WTC11 (cell line): ENCODE data around the gene PARP3. TPM values are rescaled to one million over a fixed set of nuclear protein-coding genes. Genes with fewer than 3 reads are reported as not detected.

ENCODE experiments used
- ATAC-seq: fragments of 200-7000 bp; cut with Tn5 transposase; 2 replicates; pipeline ENCODE4 v1.10.0; 2021; ENCODE audit warnings: mild to moderate bottlenecking, moderate library complexity
- CTCF ChIA-PET: fragments of 300-600 bp; sonication (Branson Sonifier 250); formaldehyde crosslinking; loops from one replicate; lab custom pipeline; 2021; ENCODE audit warnings: antibody characterized with exemption; lab: Charles Lee
- POLR2A ChIA-PET: fragments of 350-600 bp; sonication (Branson Sonifier 250); formaldehyde crosslinking; loops from one replicate; lab custom pipeline; 2021; ENCODE audit warnings: antibody characterized with exemption; lab: Charles Lee
- DNase-seq: peaks from one replicate; pipeline ENCODE4 v3.0.0; 2021; ENCODE audit warnings: low spot score
- H3K27ac Mint-ChIP-seq: 2 replicates; pipeline ENCODE4 v1.8.0; 2021; ENCODE audit warnings: mixed read lengths
- H3K27me3 Mint-ChIP-seq: 2 replicates; pipeline ENCODE4 v1.8.0; 2021; ENCODE audit warnings: low read depth, mild to moderate bottlenecking, moderate library complexity, mixed read lengths
- H3K36me3 Mint-ChIP-seq: 2 replicates; pipeline ENCODE4 v1.8.0; 2021; ENCODE audit warnings: mixed read lengths
- H3K4me1 Mint-ChIP-seq: 2 replicates; pipeline ENCODE4 v1.8.0; 2022; ENCODE audit warnings: mixed read lengths
- H3K4me3 Mint-ChIP-seq: 2 replicates; pipeline ENCODE4 v1.8.0; 2021; ENCODE audit warnings: mild to moderate bottlenecking, moderate library complexity, mixed read lengths
- H3K9me3 Mint-ChIP-seq: 2 replicates; pipeline ENCODE4 v1.8.0; 2021; ENCODE audit warnings: mixed read lengths
- ATF1 ChIP-seq: sonication (generic); formaldehyde crosslinking; IDR thresholded peaks from 2 replicates; pipeline ENCODE4 v1.8.1; 2023; ENCODE audit warnings: mild to moderate bottlenecking, moderate library complexity, missing genetic modification reagents
- E2F4 ChIP-seq: sonication (generic); formaldehyde crosslinking; IDR thresholded peaks from 2 replicates; pipeline ENCODE4 v1.8.1; 2022; ENCODE audit warnings: low read depth, mild to moderate bottlenecking, moderate library complexity, missing genetic modification reagents, borderline replicate concordance
- E2F5 ChIP-seq: sonication (generic); formaldehyde crosslinking; IDR thresholded peaks from 2 replicates; pipeline ENCODE4 v1.8.1; 2022; ENCODE audit warnings: mild to moderate bottlenecking, moderate library complexity, missing genetic modification reagents
- ELF4 ChIP-seq: sonication (generic); formaldehyde crosslinking; IDR thresholded peaks from 2 replicates; pipeline ENCODE4 v1.8.1; 2022; ENCODE audit warnings: low read depth, mild to moderate bottlenecking, moderate library complexity, missing genetic modification reagents
- ERG ChIP-seq: fragments of 250-450 bp; sonication (Bioruptor Pico); IDR thresholded peaks from 2 replicates; pipeline ENCODE4 v1.8.0; 2021; ENCODE audit warnings: mild to moderate bottlenecking
- FOXP1 ChIP-seq: sonication (generic); formaldehyde crosslinking; IDR thresholded peaks from 2 replicates; pipeline ENCODE4 v1.8.0; 2022; ENCODE audit warnings: missing genetic modification reagents, mild to moderate bottlenecking, moderate library complexity, borderline replicate concordance
- GRHL2 ChIP-seq: fragments of 250-450 bp; sonication (Bioruptor Pico); IDR thresholded peaks from 2 replicates; pipeline ENCODE4 v1.8.0; 2022; ENCODE audit warnings: mild to moderate bottlenecking, moderate library complexity; ENCODE audit not compliant: insufficient replicate concordance, severe bottlenecking
- JUN ChIP-seq: sonication (generic); formaldehyde crosslinking; IDR thresholded peaks from 2 replicates; pipeline ENCODE4 v1.8.0; 2023; ENCODE audit warnings: mild to moderate bottlenecking, missing genetic modification reagents
- MLX ChIP-seq: sonication (generic); formaldehyde crosslinking; IDR thresholded peaks from 2 replicates; pipeline ENCODE4 v1.8.1; 2023; ENCODE audit warnings: mild to moderate bottlenecking, missing genetic modification reagents, moderate library complexity
- MXD4 ChIP-seq: fragments of 250-450 bp; sonication (Bioruptor Pico); IDR thresholded peaks from 2 replicates; pipeline ENCODE4 v1.8.0; 2021; ENCODE audit warnings: mild to moderate bottlenecking, moderate library complexity, borderline replicate concordance
- NFYB ChIP-seq: sonication (generic); formaldehyde crosslinking; conservative IDR thresholded peaks from 2 replicates; pipeline ENCODE4 v1.8.0; 2022; ENCODE audit warnings: low read depth, missing genetic modification reagents
- NR2C2 ChIP-seq: sonication (generic); formaldehyde crosslinking; IDR thresholded peaks from 2 replicates; pipeline ENCODE4 v1.8.0; 2022; ENCODE audit warnings: mild to moderate bottlenecking, missing genetic modification reagents
- NR3C1 ChIP-seq: sonication (generic); formaldehyde crosslinking; conservative IDR thresholded peaks from 2 replicates; pipeline ENCODE4 v1.8.1; 2023; ENCODE audit warnings: low read depth, mild to moderate bottlenecking, missing genetic modification reagents
- PRRX2 ChIP-seq: fragments of 250-450 bp; sonication (Bioruptor Pico); IDR thresholded peaks from 2 replicates; pipeline ENCODE4 v1.8.0; 2021; ENCODE audit warnings: mild to moderate bottlenecking
- RORB ChIP-seq: fragments of 250-450 bp; sonication (Bioruptor Pico); IDR thresholded peaks from 2 replicates; pipeline ENCODE4 v1.9.0; 2021; ENCODE audit warnings: mild to moderate bottlenecking
- SMAD3 ChIP-seq: sonication (generic); formaldehyde crosslinking; IDR thresholded peaks from 2 replicates; pipeline ENCODE4 v1.8.0; 2022; ENCODE audit warnings: missing genetic modification reagents, mild to moderate bottlenecking, borderline replicate concordance
- SMAD4 ChIP-seq: sonication (generic); formaldehyde crosslinking; IDR thresholded peaks from 2 replicates; pipeline ENCODE4 v1.8.0; 2022; ENCODE audit warnings: mild to moderate bottlenecking, missing genetic modification reagents
- STAT6 ChIP-seq: sonication (generic); formaldehyde crosslinking; conservative IDR thresholded peaks from 2 replicates; pipeline ENCODE4 v1.8.1; 2023; ENCODE audit warnings: mild to moderate bottlenecking, low read depth, missing genetic modification reagents, moderate library complexity
- TCF7 ChIP-seq: sonication (generic); formaldehyde crosslinking; IDR thresholded peaks from 2 replicates; pipeline ENCODE4 v1.8.0; 2022; ENCODE audit warnings: mild to moderate bottlenecking, low read depth, missing genetic modification reagents, moderate library complexity
- USF1 ChIP-seq: sonication (generic); formaldehyde crosslinking; IDR thresholded peaks from 2 replicates; pipeline ENCODE4 v1.8.0; 2022; ENCODE audit warnings: mild to moderate bottlenecking, missing genetic modification reagents
- ZMAT4 ChIP-seq: fragments of 250-450 bp; sonication (Bioruptor Pico); IDR thresholded peaks from 2 replicates; pipeline ENCODE4 v1.9.0; 2021; ENCODE audit warnings: mild to moderate bottlenecking
- ZNF138 ChIP-seq: sonication (generic); formaldehyde crosslinking; conservative IDR thresholded peaks from 2 replicates; pipeline ENCODE4 v1.8.1; 2022; ENCODE audit warnings: mild to moderate bottlenecking, moderate library complexity, missing genetic modification reagents
- ZNF263 ChIP-seq: sonication (generic); formaldehyde crosslinking; IDR thresholded peaks from 2 replicates; pipeline ENCODE4 v1.8.1; 2022; ENCODE audit warnings: low read depth, mild to moderate bottlenecking, moderate library complexity, missing genetic modification reagents
- ZNF416 ChIP-seq: fragments of 250-450 bp; sonication (Bioruptor Pico); IDR thresholded peaks from 2 replicates; pipeline ENCODE4 v1.9.0; 2021; ENCODE audit warnings: mild to moderate bottlenecking, inconsistent platforms
- ZSCAN18 ChIP-seq: fragments of 250-450 bp; sonication (Bioruptor Pico); IDR thresholded peaks from 2 replicates; pipeline ENCODE4 v2.1.2; 2022; ENCODE audit warnings: mild to moderate bottlenecking, moderate library complexity
- total RNA-seq: library from RNA; stranded (reverse); gene quantifications from 3 replicates; pipeline ENCODE4 v1.2.3, GENCODE V29; 2021

The PARP3 gene
- total RNA-seq, 1 experiment from 2014 or later, result 2.9 TPM

- Mint-ChIP-seq H3K4me1 (peaks cover 50% of the 10 kb centered on the region), H3K4me3 (peak overlapping the region; percentile 73), H3K27ac (no peak overlapping the region), H3K36me3 (no peaks in the 10 kb centered on the region), H3K9me3 (no peaks in the 10 kb centered on the region), H3K27me3 (peaks cover 23% of the 10 kb centered on the region)
- TF ChIP-seq ERG (CRISPR knock-in tag) (no peak), TCF7 (CRISPR knock-in tag) (no peak), ATF1 (CRISPR knock-in tag) (no peak), ZMAT4 (CRISPR knock-in tag) (no peak), RORB (CRISPR knock-in tag) (no peak), E2F5 (CRISPR knock-in tag) (no peak), NFYB (no peak), JUN (CRISPR knock-in tag) (no peak), FOXP1 (CRISPR knock-in tag) (no peak)
- DNase-seq (no peak), ATAC-seq (no peak)
- ChIA-PET CTCF (interaction anchor here (1.1 to 6.5 kb wide), 4 partner anchors 9 to 24 kb away, joined by 8 to 60 read pairs (median 42); partner anchors contain the start of genes ABHD14A, ABHD14B, ACY1 and PARP3), POLR2A (interaction anchor here (1.1 to 1.6 kb wide), 4 partner anchors 8 to 30 kb away, joined by 3 to 6 read pairs (median 4); partner anchors contain the start of genes ABHD14B and ACY1)
Measured at GRCh38 chr3:51966016-51966415, 23.9 kb downstream of the PARP3 start.

GRCh38 chr3:51966486-51966885 is 24.3 kb downstream of the PARP3 start:
- no peaks in the 10 kb centered on the region for H3K36me3 Mint-ChIP-seq
- peaks cover 49% of the 10 kb centered on the region for H3K4me1 Mint-ChIP-seq
- peak overlapping the region; percentile 73 for H3K4me3 Mint-ChIP-seq
- POLR2A ChIA-PET, result interaction anchor here (1.1 to 1.5 kb wide), 2 partner anchors 25 to 30 kb away, joined by 4 to 5 read pairs; no protein-coding TSS in a partner anchor
- peaks cover 23% of the 10 kb centered on the region for H3K27me3 Mint-ChIP-seq
- CTCF ChIA-PET, result interaction anchor here (1.1 to 6.5 kb wide), 5 partner anchors 8 to 79 kb away, joined by 4 to 60 read pairs (median 41); partner anchors contain the start of genes ABHD14A, ABHD14B, ACY1 and PARP3
- ATAC-seq (no peak), DNase-seq (no peak)
- no peaks in the 10 kb centered on the region for H3K9me3 Mint-ChIP-seq
- H3K27ac Mint-ChIP-seq, result no peak overlapping the region
- no peak for TF ChIP-seq E2F5 (CRISPR knock-in tag)
- no peak for TF ChIP-seq SMAD3 (CRISPR knock-in tag)
- TF ChIP-seq PRRX2 (CRISPR knock-in tag), result no peak
- TF ChIP-seq GRHL2 (CRISPR knock-in tag), result no peak
- TF ChIP-seq ZNF263 (CRISPR knock-in tag), result no peak
- no peak for TF ChIP-seq ZNF416
- TF ChIP-seq E2F4, result no peak
- no peak for TF ChIP-seq SMAD4 (CRISPR knock-in tag)
- no peak for TF ChIP-seq USF1 (CRISPR knock-in tag)
- TF ChIP-seq MXD4 (CRISPR knock-in tag), result no peak
- no peak for TF ChIP-seq ZNF138 (CRISPR knock-in tag)
- TF ChIP-seq NR3C1 (CRISPR knock-in tag), result no peak
- TF ChIP-seq MLX, result no peak
- TF ChIP-seq NFYB, result no peak
- no peak for TF ChIP-seq STAT6 (CRISPR knock-in tag)
- TF ChIP-seq ELF4 (CRISPR knock-in tag), result no peak
- no peak for TF ChIP-seq NR2C2 (CRISPR knock-in tag)
- no peak for TF ChIP-seq ZSCAN18
- no peak for TF ChIP-seq RORB (CRISPR knock-in tag)
